Measurements from ENCODE around the gene PLLP. TPM values are rescaled to one million over a fixed set of nuclear protein-coding genes. Genes with fewer than 3 reads are reported as not detected.

Gene PLLP
- total and polyA plus RNA-seq, 9 of the 15 experiments (the other 6 are each of a cell fraction or from before 2014, with no cell fraction given), result 0.09 to 0.96 (median 0.27) TPM

DNA sequence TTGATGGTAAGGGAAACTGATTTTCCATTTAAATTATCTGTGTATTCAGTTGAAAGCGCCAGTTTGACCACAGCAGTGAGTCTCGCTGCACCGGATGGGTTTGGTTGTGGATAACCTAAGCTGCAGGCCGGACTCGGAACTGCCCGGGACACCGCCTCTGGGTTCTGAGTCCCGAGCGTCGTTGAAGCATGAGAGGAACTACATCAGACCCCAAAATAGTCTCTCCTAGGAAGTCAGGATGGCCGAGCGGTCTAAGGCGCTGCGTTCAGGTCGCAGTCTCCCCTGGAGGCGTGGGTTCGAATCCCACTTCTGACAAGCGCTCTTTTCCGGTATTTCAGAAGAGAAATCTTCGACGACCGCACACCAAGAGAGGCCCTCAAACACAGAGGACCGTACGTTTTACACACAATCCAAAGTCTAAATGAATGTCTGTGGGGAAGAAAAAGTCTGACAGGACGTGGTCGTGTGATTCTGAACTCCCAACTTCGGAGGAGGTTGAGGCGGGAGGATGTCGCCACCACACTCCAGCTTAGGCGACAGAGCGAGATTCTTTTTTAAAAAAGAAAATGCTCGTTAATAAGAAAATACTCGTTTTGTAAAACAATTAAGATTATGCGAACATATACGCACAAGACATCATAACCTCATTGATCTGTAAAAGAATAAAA is 15.4 kb upstream of the PLLP start (continued):
- TF ChIP-seq ZNF174 (CRISPR knock-in tag; IDR thresholded peaks at IDR 0.05) (0 out of 2 replicates have a peak, but pooled peaks have one; percentile 11), MEIS2 (IDR thresholded peaks at IDR 0.05; ENCODE audit: partially characterized antibody) (peak; percentile 1), ZNF146 (CRISPR knock-in tag; IDR thresholded peaks at IDR 0.05; ENCODE audit: unreplicated experiment) (no peak), RBM25 (IDR thresholded peaks at IDR 0.05; ENCODE audit: low read depth, low read length, severe bottlenecking) (no peak), ATF7 (IDR thresholded peaks at IDR 0.05) (peak; percentile 40; the same call in 1 of the 2 replicates), BRF2 (IDR thresholded peaks at IDR 0.05; ENCODE audit: borderline replicate concordance, insufficient read depth, insufficient read length) (no peak), EZH2 (IDR thresholded peaks at IDR 0.05; ENCODE audit: borderline replicate concordance, low read depth, low read length) (no peak), E2F5 (CRISPR knock-in tag; IDR thresholded peaks at IDR 0.05) (peak; percentile 72; the same call in 1 of the 2 replicates), NFE2L1 (tag; IDR thresholded peaks at IDR 0.05; ENCODE audit: borderline replicate concordance, low read depth) (no peak), SMARCA5 (IDR thresholded peaks at IDR 0.05) (peak; percentile 86; the same call in 1 of the 2 replicates), ARID4B (CRISPR knock-in tag; IDR thresholded peaks at IDR 0.05) (peak; percentile 54; the same call in 1 of the 2 replicates), ZNF282 (CRISPR knock-in tag; IDR thresholded peaks at IDR 0.05) (no peak), SIN3B (IDR thresholded peaks at IDR 0.05; ENCODE audit: low read depth) (no peak), ZC3H8 (IDR thresholded peaks at IDR 0.05) (no peak), RBM17 (IDR thresholded peaks at IDR 0.05; ENCODE audit: borderline replicate concordance, low read depth, low read length) (no peak), TAF7 (tag; IDR thresholded peaks at IDR 0.05) (no peak), STAT5A (IDR thresholded peaks at IDR 0.05; ENCODE audit: borderline replicate concordance, low read length) (no peak; the same call in 1 of the 2 replicates), ZNF347 (CRISPR knock-in tag; IDR thresholded peaks at IDR 0.05; ENCODE audit: low read depth) (no peak), PTRF (tag; IDR thresholded peaks at IDR 0.05) (no peak)
- TF ChIP-seq, protein P1, sequence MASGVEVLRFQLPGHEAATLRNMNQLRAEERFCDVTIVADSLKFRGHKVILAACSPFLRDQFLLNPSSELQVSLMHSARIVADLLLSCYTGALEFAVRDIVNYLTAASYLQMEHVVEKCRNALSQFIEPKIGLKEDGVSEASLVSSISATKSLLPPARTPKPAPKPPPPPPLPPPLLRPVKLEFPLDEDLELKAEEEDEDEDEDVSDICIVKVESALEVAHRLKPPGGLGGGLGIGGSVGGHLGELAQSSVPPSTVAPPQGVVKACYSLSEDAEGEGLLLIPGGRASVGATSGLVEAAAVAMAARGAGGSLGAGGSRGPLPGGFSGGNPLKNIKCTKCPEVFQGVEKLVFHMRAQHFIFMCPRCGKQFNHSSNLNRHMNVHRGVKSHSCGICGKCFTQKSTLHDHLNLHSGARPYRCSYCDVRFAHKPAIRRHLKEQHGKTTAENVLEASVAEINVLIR (CRISPR knock-in tag; IDR thresholded peaks at IDR 0.05), result no peak

Data from K562 (cell line).